Activated B cell treated with CpG ODN at 0.5 μM for 24 hours (primary cell): Measurements from ENCODE around the gene HS6ST2. TPM values are rescaled to one million over a fixed set of nuclear protein-coding genes. Genes with fewer than 3 reads are reported as not detected.

Experiments
- ATAC-seq: fragments of 200-7000 bp; cut with Tn5 transposase; one replicate; pipeline ENCODE4 v1.10.0; 2021; ENCODE audit warnings: low read depth, mild to moderate bottlenecking, moderate library complexity
- CTCF ChIA-PET: fragments of 350-600 bp; sonication (Branson Sonifier 250); formaldehyde crosslinking; loops from one replicate; lab custom pipeline; 2021; ENCODE audit warnings: antibody characterized with exemption; lab: Charles Lee
- POLR2A ChIA-PET: fragments of 350-600 bp; sonication (Branson Sonifier 250); formaldehyde crosslinking; loops from one replicate; lab custom pipeline; 2021; ENCODE audit warnings: antibody characterized with exemption; lab: Charles Lee
- DNase-seq: peaks from one replicate; pipeline ENCODE4 v3.0.0; 2022
- H3K27ac Mint-ChIP-seq: one replicate; pipeline ENCODE4 v1.8.0; 2020; ENCODE audit warnings: mixed read lengths
- H3K27me3 Mint-ChIP-seq: one replicate; pipeline ENCODE4 v1.8.0; 2021; ENCODE audit warnings: mixed read lengths
- H3K36me3 Mint-ChIP-seq: one replicate; pipeline ENCODE4 v1.8.0; 2021; ENCODE audit warnings: low read depth, mixed read lengths
- H3K4me1 Mint-ChIP-seq: one replicate; pipeline ENCODE4 v1.8.0; 2021; ENCODE audit warnings: mixed read lengths
- H3K4me3 Mint-ChIP-seq: one replicate; pipeline ENCODE4 v1.8.0; 2020; ENCODE audit warnings: mild to moderate bottlenecking, mixed read lengths
- H3K9me3 Mint-ChIP-seq: one replicate; pipeline ENCODE4 v1.8.0; 2020; ENCODE audit warnings: mixed read lengths
- CTCF ChIP-seq: fragments of 200-600 bp; IDR thresholded peaks from one replicate; pipeline ENCODE4 v1.8.0; 2022; ENCODE audit warnings: antibody characterized with exemption, mild to moderate bottlenecking
- intact Hi-C: fragments of 100-400 bp; cut with micrococcal nuclease; formaldehyde crosslinking; loops from one replicate; pipeline ENCODE4 v1.15.1; 2024
- total RNA-seq: library from RNA; stranded (reverse); gene quantifications from 2 replicates; pipeline ENCODE4 v1.2.3, GENCODE V29; 2022

HS6ST2 gene
- total RNA-seq, 1 donor from 2014 or later, result not detected

- CTCF ChIA-PET, result no interaction called here
- POLR2A ChIA-PET, result no interaction called here
- no peak for DNase-seq
- no peaks in the 10 kb centered on the region for H3K9me3 Mint-ChIP-seq
- H3K27me3 Mint-ChIP-seq, result peaks cover 3% of the 10 kb centered on the region
- no peak for TF ChIP-seq CTCF
- H3K27ac Mint-ChIP-seq, result no peak overlapping the region
- H3K4me1 Mint-ChIP-seq, result no peaks in the 10 kb centered on the region
- no peak for ATAC-seq
- no peaks in the 10 kb centered on the region for H3K36me3 Mint-ChIP-seq
- no peak overlapping the region for H3K4me3 Mint-ChIP-seq
- intact Hi-C loops, result no loop called here
Observed at GRCh38 chrX:132968296-132968949, 10.0 kb upstream of the HS6ST2 start.

- H3K36me3 Mint-ChIP-seq, result no peaks in the 10 kb centered on the region
- H3K4me3 Mint-ChIP-seq, result no peak overlapping the region
- intact Hi-C loops, result no loop called here
- peaks cover 3% of the 10 kb centered on the region for H3K27me3 Mint-ChIP-seq
- H3K9me3 Mint-ChIP-seq, result no peaks in the 10 kb centered on the region
- ChIA-PET CTCF (no interaction called here), POLR2A (no interaction called here)
- ATAC-seq, result no peak
- no peak for TF ChIP-seq CTCF
- H3K4me1 Mint-ChIP-seq, result no peaks in the 10 kb centered on the region
- no peak for DNase-seq
- no peak overlapping the region for H3K27ac Mint-ChIP-seq
Observed at GRCh38 chrX:132967049-132967448, 8.6 kb upstream of the HS6ST2 start.

GRCh38 chrX:132965461-132965860 lies 7.0 kb upstream of the HS6ST2 start:
- CTCF ChIA-PET, result no interaction called here
- POLR2A ChIA-PET, result no interaction called here
- DNase-seq, result no peak
- Mint-ChIP-seq H3K36me3 (no peaks in the 10 kb centered on the region), H3K9me3 (no peaks in the 10 kb centered on the region), H3K4me1 (no peaks in the 10 kb centered on the region), H3K27ac (no peak overlapping the region), H3K27me3 (peaks cover 4% of the 10 kb centered on the region), H3K4me3 (no peak overlapping the region)
- ATAC-seq, result no peak
- intact Hi-C loops, result no loop called here
- no peak for TF ChIP-seq CTCF

GRCh38 chrX:132961511-132961910 lies 3.1 kb upstream of the HS6ST2 start:
- H3K27me3 Mint-ChIP-seq, result peaks cover 5% of the 10 kb centered on the region
- CTCF ChIA-PET, result no interaction called here
- H3K36me3 Mint-ChIP-seq, result no peaks in the 10 kb centered on the region
- TF ChIP-seq CTCF, result no peak
- POLR2A ChIA-PET, result no interaction called here
- DNase-seq, result no peak
- H3K9me3 Mint-ChIP-seq, result no peaks in the 10 kb centered on the region
- no peak for ATAC-seq
- no peak overlapping the region for H3K27ac Mint-ChIP-seq
- H3K4me3 Mint-ChIP-seq, result no peak overlapping the region
- H3K4me1 Mint-ChIP-seq, result peaks cover 7% of the 10 kb centered on the region
- intact Hi-C loops, result no loop called here

- intact Hi-C loops, result no loop called here
Observed at GRCh38 chrX:132957211-132958090, 978 bp downstream of the HS6ST2 start.

More at GRCh38 chrX:132957211-132958090, 978 bp downstream of the HS6ST2 start:
- H3K36me3 Mint-ChIP-seq, result no peaks in the 10 kb centered on the region
- DNase-seq (no peak), ATAC-seq (no peak)
- H3K4me3 Mint-ChIP-seq, result no peak overlapping the region
- peaks cover 9% of the 10 kb centered on the region for H3K4me1 Mint-ChIP-seq
- H3K27me3 Mint-ChIP-seq, result peaks cover 14% of the 10 kb centered on the region
- no peak overlapping the region for H3K27ac Mint-ChIP-seq
- ChIA-PET POLR2A (no interaction called here), CTCF (no interaction called here)
- no peaks in the 10 kb centered on the region for H3K9me3 Mint-ChIP-seq
- TF ChIP-seq CTCF, result no peak
